HG02798 (cell line): ENCODE data around the gene BTNL9.
"Not testable (repeated sequence)": the region's sequence is repeated elsewhere in the genome, so short reads cannot be mapped to it uniquely, and the experiment has no call there.

Source experiments
- ATAC-seq: cut with Tn5 transposase; IDR thresholded peaks from one replicate; pipeline ENCODE4 v1.9.1; 2021; ENCODE audit warnings: mild to moderate bottlenecking; ENCODE audit not compliant: unreplicated experiment, poor library complexity

Gene BTNL9

DNA sequence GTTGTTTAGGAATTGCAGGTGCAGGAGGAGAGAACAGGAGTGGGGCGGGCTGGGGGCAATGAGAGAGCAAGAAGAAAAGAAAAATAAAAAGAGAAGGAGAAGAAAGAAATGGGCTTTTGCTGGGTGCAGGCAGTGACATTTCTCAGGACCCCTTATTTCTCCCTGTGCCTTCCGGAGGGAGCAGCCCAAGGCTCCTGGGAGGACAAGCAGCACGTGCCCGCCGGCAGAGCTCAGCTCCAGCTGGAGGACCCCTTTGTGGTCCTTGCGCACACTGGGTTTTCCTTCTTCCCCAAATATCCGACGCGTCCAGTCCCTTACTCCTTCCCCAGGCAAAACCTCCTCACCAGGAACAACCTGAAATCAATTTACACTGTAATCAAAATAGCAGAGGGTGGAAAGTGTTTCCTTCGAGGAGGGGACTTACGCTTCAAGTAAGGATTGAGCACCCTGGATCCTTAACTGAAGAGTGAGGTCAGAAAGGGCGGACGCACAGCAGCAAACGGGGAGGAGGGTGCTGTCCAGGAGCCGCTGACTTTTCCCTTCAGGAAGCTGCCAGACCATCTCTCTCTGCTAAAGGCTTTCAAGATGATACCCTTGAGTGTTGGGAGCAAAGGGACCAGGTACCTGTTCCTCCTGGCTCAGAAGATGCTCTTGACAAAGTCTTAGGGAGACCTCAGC, 2.1 kb downstream of the BTNL9 start:
- ATAC-seq, result no peak

DNA sequence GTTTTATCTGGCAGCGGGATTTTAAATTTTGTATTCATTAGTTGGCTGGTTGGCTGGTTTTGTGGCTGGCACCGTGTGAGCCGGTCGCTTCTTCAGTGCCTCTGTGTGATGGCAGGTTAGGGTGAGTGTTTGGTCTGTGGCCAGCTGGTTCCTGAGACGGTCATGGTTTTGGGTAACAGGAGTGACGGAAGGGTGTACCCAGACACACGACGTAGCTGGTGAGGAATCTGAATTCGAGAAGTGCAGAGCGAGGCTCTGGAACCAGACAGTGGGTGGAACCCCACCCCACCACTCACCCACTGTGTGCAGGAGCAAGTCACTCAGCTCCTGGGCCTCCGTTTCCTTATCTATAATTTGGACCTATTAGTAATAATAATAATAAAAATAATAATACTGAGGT, 2.7 kb downstream of the BTNL9 start:
- no peak for ATAC-seq

DNA sequence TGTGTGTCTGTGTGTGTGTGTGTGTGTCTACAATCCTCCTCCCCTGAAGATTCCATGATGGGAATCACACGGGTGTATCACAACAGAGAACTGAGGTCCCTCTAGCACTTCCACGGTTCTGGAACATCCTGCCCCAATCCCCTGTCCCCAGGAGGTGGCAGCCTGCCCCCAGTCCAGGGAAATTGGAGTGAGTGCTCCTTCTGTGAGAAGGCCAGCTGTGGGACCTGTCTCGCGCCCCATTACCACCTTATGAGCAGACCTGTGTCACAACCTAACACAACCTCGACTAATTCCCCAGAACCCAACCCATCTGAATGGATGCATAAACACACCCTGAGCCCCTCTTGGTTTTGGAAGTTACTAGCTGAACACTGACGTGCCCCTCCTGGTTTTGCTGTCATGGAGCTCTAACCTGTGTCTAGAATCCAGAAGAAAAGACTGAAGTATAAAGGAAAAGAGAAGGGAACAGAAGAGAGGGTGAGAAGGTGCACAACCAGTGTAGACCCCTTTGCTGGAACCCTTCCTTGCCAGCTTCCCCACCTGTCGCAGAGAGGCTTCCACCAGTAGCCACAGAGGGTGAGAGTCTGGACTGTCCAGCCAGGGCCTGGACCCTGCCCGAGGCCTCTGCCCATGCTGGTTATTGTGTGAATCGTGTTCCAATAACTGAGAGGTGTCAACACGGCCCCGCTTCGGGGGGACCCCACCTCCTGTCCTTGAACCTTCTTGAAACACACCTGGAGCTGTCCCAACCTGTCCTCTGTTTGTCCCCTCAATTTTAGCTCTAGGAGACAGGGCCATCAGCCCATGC, 3.4 kb downstream of the BTNL9 start:
- no peak for ATAC-seq

DNA sequence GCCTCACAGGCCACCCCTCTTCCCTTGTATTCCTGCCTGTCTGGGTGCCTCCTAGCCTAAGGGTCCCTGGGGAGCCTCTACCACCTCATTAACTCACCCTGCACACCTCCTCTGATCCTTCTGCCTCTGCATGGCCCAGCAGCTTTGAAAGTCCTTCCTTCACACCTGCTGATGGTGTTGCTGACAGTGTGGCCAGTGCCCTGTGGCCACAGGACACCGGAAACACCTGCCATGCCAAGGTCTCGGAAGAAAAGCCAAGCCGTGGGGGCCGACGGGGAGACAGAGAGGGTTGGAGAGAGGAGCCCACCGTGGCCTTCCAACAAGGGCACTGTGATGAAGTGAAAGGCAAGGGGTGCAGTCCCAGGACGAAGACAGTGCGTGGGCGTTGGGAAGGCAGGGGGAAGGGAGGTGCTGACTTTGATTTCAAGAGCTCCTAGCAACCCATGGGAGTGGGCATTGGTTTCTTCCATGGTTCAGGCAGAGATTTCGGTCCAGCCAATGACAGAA, 4.1 kb downstream of the BTNL9 start:
- no peak for ATAC-seq

DNA sequence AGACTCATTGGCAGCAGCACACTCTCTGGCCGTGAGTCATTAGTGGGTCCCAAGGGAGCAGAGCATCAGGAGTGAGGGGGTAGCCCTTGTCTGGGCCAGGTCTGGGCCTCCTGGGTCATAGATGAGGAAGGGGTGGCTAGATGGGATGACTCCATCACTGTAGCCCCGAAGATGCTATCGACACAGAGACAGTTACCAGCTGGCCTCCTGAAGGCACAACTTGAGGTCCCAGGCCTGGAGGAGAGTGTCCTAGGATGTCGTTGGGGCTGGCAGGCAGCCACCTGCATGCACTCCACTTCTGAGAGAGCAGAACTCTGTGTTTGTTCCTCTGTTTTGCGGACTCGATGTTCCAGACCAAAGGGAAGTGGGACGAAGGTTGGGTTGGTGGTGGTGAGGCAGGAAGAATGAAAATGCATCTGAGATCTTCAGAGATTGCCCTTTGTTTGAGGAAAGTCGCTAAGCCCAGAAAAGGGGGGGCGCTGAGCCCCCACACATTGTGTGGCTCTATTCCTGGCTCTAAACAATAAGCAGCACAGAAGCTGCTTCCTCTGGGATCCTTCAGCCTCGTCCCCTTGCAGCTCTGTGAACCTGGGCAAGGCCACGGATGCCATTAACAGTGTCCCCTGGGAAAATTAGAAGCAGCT, 4.7 kb downstream of the BTNL9 start:
- no peak for ATAC-seq

DNA sequence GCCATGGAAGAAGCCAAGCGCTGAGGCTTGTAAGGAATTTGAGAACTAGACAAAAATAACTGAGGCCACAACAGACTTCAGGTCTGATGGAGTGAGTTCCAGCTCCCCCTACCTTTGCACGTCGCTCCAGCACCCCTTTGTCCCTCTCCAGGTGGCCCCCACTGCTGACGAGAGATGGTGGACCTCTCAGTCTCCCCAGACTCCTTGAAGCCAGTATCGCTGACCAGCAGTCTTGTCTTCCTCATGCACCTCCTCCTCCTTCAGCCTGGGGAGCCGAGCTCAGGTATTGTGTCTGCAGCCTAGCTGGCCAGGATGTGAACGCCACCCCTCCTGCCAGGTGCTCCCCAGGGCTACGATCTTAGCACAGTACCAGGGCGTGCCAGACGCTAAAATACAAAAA, 5.2 kb downstream of the BTNL9 start:
- ATAC-seq, result no peak

DNA sequence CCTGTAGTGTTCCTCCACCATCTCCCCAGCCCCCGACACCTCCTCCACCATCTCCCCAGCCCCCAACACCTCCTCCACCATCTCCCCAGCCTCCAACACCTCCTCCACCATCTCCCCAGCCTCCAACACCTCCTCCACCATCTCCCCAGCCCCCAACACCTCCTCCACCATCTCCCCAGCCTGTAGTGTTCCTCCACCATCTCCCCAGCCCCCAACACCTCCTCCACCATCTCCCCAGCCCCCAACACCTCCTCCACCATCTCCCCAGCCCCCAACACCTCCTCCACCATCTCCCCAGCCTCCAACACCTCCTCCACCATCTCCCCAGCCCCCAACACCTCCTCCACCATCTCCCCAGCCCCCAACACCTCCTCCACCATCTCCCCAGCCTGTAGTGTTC, 5.8 kb downstream of the BTNL9 start:
- ATAC-seq, result not testable (repeated sequence)

DNA sequence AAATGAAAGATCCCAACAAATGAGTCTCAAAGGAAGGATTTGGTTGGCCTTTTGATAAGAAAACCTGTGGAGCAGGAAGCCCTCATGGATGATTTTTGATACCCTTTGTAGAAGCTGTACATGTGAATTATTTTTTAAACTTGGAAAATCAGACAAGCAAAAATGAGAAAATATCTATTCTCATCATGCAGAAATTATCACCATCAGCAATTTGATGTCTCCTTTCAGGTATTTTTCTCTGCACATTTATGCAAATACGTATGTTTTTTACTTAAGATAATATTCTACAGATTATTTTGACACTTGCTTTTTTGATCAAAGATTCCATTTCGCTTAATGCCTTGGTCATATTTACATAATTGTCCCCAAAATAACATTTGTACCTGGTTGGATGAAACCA, 7.2 kb downstream of the BTNL9 start:
- no peak for ATAC-seq

DNA sequence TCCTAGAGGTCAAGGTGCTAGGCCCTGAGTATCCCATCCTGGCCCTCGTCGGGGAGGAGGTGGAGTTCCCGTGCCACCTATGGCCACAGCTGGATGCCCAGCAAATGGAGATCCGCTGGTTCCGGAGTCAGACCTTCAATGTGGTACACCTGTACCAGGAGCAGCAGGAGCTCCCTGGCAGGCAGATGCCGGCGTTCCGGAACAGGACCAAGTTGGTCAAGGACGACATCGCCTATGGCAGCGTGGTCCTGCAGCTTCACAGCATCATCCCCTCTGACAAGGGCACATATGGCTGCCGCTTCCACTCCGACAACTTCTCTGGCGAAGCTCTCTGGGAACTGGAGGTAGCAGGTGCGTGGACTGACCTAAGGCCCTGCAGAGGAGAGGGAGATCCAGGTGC, 7.9 kb downstream of the BTNL9 start:
- no peak for ATAC-seq

DNA sequence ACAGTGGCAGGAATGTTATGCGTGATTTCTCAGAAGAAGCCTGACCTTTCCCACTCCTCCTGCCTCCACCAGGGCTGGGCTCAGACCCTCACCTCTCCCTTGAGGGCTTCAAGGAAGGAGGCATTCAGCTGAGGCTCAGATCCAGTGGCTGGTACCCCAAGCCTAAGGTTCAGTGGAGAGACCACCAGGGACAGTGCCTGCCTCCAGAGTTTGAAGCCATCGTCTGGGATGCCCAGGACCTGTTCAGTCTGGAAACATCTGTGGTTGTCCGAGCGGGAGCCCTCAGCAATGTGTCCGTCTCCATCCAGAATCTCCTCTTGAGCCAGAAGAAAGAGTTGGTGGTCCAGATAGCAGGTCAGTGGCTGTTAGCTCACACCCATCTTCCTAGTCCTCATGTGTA, 9.9 kb downstream of the BTNL9 start:
- ATAC-seq, result no peak

DNA sequence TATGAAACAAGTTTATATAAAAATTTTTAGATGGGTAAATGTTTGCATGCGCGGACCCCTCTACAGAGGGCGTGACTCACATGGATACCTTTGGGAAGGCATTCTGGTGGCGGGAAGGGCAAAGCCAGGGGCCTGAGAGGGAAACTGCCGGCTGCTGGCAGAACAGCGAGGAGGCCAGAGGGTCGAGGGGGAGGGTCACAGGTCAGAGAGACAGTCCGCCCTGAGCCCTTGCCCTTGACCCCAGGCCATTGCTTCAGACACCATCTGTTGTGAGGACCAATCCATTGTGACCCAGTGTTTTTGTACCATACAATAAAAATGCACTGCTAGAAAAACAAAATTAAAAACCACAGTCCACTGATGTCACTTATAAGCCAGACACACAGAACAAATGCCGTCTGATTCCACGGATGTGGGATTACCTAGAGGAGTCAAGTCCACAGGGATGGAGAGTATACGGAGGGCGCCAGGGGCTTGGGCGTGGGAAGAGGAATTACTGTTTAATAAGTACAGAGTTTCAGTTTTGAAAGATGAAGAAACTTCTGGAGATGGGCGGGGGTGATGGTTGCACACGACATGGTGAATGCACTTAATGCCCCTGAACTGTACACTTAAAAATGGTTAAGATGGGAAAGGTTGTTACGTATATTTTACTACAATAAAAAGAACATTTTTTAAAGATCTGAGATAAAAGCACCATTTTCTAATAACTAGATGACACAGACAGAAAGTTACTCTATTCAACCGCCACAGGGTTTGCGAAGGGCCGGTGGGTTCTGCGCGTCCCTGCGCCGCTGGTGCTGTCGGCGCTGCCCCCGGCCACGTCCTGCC, 12.0 kb downstream of the BTNL9 start:
- no peak for ATAC-seq

DNA sequence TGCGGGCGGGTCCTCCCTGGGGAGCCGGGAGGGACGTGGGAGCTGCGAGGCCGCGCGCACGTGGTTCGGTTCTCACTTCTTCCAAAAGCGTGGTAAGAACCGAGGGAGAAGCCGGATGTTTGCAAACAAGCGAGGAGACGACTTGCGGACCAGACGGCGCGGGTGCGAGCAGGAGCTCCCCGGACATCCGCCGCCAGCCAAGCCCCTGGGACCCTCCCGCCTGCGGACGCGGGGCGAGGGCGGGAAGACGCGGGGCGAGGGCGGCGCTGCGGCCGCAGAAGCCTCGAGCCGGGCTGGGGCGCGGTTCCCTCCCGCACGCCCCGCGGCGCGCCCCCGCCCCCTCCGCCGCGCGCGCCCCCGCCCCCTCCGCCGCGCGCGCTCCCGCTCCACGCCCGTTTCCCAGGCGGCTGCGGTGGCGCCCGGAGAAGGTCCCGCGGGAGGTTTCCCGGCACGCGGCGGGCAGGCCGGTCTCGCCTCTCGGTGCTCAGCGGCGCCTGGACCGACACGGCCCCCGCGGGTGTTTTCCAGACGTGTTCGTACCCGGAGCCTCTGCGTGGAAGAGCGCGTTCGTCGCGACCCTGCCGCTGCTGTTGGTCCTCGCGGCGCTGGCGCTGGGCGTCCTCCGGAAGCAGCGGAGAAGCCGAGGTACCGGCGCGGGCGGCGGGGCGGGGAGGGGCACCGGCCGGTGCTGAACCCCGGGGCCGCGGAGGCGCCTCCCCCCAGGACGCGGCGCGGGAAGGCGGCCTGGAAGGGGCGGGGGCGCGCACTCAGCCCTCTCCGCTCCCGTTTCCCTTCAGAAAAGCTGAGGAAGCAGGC, 12.8 kb downstream of the BTNL9 start:
- no peak for ATAC-seq

DNA sequence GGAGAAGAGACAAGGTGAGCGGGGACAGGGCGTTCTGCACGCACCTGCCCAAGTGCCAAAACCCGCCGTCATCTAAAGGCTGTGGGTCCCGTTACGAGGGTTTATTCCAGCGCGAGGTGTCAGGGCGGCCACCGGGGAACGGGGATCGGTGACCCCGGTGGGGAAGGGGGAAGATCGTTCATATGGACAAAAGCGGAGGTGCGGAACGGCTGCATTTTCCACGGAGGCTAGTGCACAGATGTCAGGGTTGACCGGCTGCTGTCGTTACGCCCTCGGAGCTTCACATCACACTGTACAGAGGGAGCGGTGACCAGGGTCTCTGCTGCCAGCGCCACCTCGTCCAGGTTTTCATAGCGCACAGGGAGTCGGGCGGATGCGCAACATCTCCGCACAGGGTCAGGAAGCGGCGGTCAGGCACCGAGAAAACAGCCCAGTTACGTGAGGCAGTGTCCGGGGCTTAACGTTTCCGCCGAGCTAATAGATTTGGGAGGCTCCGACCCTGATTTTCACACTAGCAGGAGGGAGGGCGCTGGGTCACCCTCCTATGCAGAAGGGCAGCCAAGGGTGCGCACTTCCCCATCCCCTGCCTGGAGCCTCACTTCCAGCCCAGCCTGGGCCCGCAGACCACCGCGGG, 13.5 kb downstream of the BTNL9 start:
- no peak for ATAC-seq

DNA sequence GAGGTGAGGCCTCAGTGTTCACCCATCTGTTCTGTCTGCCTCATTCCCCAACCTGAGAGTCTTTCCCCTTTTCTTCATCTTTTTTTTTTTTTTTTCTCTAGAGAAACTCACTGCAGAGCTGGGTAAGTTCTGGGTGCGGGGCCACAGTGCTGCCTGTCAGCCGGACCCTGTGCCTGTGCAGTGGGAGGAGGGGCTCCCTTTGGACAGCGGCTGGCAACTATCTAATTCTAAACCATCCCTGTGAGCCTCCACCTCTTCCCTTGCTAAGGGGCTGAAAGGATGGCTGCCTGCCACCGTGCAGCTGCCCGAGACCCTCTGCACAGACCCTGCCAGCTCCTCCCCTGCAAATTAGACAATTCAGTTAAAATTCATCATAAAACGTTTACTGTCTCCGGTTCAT, 14.1 kb downstream of the BTNL9 start:
- no peak for ATAC-seq

DNA sequence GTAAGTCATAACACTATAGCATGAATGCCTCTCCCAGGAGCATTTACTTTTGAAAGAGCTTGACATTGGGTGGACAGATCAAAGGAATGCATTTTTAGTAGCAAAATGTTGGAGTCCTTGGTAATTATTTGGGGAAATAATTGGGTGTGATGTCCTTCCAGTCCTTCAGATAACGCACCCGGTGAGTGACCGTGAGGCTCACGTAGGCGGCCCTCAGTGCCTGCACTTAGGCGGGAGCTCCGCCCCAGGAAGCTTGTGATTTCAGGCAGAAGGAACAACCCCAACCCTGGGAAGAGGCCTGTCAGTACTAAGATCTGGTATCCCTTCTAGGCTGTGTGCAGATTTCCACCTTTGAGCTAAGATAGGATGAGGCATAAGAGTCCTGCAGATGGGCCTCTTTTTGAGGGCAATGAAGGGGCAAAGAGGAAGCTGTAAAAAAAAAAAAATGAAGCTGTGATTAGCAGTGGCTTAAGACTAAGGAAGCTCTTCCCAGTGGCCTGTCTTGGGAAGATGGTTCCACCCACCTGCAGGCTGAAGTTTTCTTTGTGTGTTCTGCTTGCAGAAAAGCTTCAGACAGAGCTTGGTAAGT, 14.9 kb downstream of the BTNL9 start:
- no peak for ATAC-seq

DNA sequence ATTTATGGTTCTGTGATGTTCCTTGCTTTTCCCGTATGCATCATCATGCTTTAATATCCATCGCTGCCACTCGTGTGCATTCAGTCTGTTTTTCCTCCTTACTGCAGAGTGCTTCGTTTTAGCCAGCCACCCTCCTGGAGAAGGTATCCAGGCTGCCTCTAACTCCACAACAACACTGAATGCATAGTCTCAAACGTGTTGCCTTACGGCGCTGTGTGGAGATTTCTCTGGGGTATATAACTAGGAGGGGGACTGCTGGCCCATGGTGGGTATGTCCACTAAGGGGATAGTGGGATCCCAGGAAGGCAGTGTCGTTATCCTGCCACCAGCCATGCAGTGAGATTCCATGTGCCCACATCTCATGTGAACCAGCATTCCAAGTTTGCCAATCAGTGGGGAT, 16.4 kb downstream of the BTNL9 start:
- ATAC-seq, result no peak

DNA sequence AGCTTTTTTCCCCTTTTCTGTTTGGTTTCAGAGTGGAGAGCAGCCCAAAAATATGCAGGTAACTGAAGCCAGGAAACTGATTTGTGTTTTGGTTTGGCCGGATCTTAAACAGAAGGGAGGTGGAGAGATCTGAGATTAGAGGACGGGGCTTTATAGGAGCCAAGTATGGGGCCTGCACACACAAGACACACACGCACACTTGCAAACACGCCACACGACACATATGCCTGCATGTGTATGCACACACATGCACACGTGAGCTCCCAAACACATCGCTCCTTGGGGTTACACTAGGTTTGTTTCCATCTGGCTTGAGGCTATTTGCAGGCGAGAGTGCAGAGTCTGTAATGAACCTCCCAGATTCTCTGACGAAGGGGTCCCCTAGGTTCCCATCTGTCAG, 18.3 kb downstream of the BTNL9 start:
- no peak for ATAC-seq

DNA sequence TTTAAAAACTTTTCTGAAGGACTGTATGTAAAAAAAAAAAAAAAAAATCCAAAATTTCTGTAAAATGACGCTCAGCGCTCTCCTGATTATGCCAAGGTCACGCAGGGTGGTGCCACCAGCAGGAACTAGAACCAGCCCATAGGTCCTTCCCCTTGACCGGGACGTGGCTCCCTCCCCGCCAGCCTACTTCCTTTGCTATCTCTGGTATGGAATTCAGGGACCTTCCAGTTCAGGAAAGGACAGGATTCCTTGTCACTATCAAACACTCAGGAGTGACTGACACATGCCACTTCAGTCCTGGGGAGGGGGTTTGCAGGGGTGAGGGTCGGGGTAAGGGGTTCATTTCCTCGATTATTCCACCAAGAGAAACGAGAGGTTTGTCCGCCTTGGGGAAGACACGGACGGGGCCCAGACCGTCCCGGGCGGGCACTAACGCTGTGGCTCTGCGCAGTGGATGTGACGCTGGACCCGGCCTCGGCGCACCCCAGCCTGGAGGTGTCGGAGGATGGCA, 18.8 kb downstream of the BTNL9 start:
- no peak for ATAC-seq
